Umbilical cord (tissue), 2 donors: ENCODE measurements around the gene ZBED2. TPM values are rescaled to one million over a fixed set of nuclear protein-coding genes. Genes with fewer than 3 reads are reported as not detected.
"Not testable (repeated sequence)": the region's sequence is repeated elsewhere in the genome, so short reads cannot be mapped to it uniquely, and the experiment has no call there.

Experiments
- DNase-seq: peaks from one replicate; pipeline ENCODE4 v3.0.0-alpha.2; 2015; ENCODE audit warnings: low spot score
- total RNA-seq: library from RNA; depleted of rRNA; stranded (reverse); fragments of >200 nt; gene quantifications from one replicate; pipeline ENCODE4 v1.2.3, GENCODE V29; 2014; ENCODE audit warnings: low replicate concordance; ENCODE audit not compliant: insufficient read depth

Gene ZBED2
- total RNA-seq, 1 donor from 2014 or later, result 8.7 TPM

GRCh38 chr3:111577113-111577512 is 18.0 kb downstream of the ZBED2 start:
- no peak for DNase-seq

- no peak for DNase-seq
These were observed 23.2 kb downstream of the ZBED2 start for GRCh38 chr3:111571907-111572460.

- no peak for DNase-seq
These were observed 23.9 kb downstream of the ZBED2 start for GRCh38 chr3:111571282-111571681.

- DNase-seq, result no peak
These were observed 24.6 kb downstream of the ZBED2 start for GRCh38 chr3:111570404-111571030.

- no peak for DNase-seq
These were observed 26.2 kb downstream of the ZBED2 start for GRCh38 chr3:111568911-111569310.

- no peak for DNase-seq
These were observed 26.8 kb downstream of the ZBED2 start for GRCh38 chr3:111568355-111568754.

- no peak for DNase-seq
These were observed 28.3 kb downstream of the ZBED2 start for GRCh38 chr3:111566844-111567243.

- not testable (repeated sequence) for DNase-seq
These were observed 33.2 kb downstream of the ZBED2 start for GRCh38 chr3:111561902-111562301.

GRCh38 chr3:111548756-111549155 is 46.4 kb downstream of the ZBED2 start:
- no peak for DNase-seq

- DNase-seq, result no peak
These were observed 47.1 kb downstream of the ZBED2 start for GRCh38 chr3:111548092-111548491.

GRCh38 chr3:111547631-111548030 is 47.5 kb downstream of the ZBED2 start:
- no peak for DNase-seq

- DNase-seq, result no peak
These were observed 49.8 kb downstream of the ZBED2 start for GRCh38 chr3:111545349-111545748.

Other genes with a start within 250 kb of the ZBED2 start
- gene CD96, start 53.1 kb downstream of the ZBED2 start, total RNA-seq, result 1.4 TPM
- gene PLCXD2, start 79.3 kb upstream of the ZBED2 start, total RNA-seq, result 3.6 TPM